VCaP (cell line): ENCODE measurements around the gene MSMP.

Experiments used
- H3K27ac ChIP-seq: fragments of 450-650 bp; 2 replicates; pipeline ENCODE4 v1.5.1; 2017
- CTCF ChIP-seq: fragments of 450-650 bp; conservative IDR thresholded peaks from 2 replicates; pipeline ENCODE4 v1.5.1; 2017; ENCODE audit warnings: mild to moderate bottlenecking, moderate library complexity

Gene MSMP

GRCh38 chr9:35703906-35704672 is 50.0 kb downstream of the MSMP start:
- no peak for TF ChIP-seq CTCF

More at GRCh38 chr9:35703906-35704672, 50.0 kb downstream of the MSMP start:
- H3K27ac ChIP-seq: no peak overlapping the region
